Parathyroid adenoma (tissue), 2 donors: ENCODE measurements around the gene GRIK3.

Source experiments
- H2AFZ ChIP-seq: fragments of 300-600 bp; sonication (generic); one replicate; pipeline ENCODE4 v1.7.0; 2017; ENCODE audit warnings: antibody characterized with exemption, mild to moderate bottlenecking
- H3K27ac ChIP-seq: fragments of 300-600 bp; sonication (generic); one replicate; pipeline ENCODE4 v1.7.0; 2017
- H3K27me3 ChIP-seq: fragments of 300-600 bp; sonication (generic); one replicate; pipeline ENCODE4 v1.7.0; 2017; ENCODE audit warnings: low read length; ENCODE audit not compliant: control insufficient read depth, insufficient read depth
- H3K36me3 ChIP-seq: fragments of 300-600 bp; sonication (generic); one replicate; pipeline ENCODE4 v1.7.0; 2017; ENCODE audit warnings: low read length; ENCODE audit not compliant: control insufficient read depth, insufficient read depth
- H3K4me1 ChIP-seq: fragments of 300-600 bp; sonication (generic); one replicate; pipeline ENCODE4 v1.7.0; 2017; ENCODE audit warnings: control low read depth
- H3K4me2 ChIP-seq: fragments of 300-600 bp; sonication (generic); one replicate; pipeline ENCODE4 v1.7.0; 2017; ENCODE audit warnings: low read length
- H3K4me3 ChIP-seq: fragments of 300-600 bp; sonication (generic); one replicate; pipeline ENCODE4 v1.7.0; 2017; ENCODE audit warnings: low read depth, low read length
- H3K79me2 ChIP-seq: fragments of 300-600 bp; sonication (generic); one replicate; pipeline ENCODE4 v1.7.0; 2017; ENCODE audit warnings: control low read depth
- H3K9ac ChIP-seq: fragments of 300-600 bp; sonication (generic); one replicate; pipeline ENCODE4 v1.7.0; 2017; ENCODE audit warnings: mild to moderate bottlenecking
- H3K9me3 ChIP-seq: fragments of 300-600 bp; sonication (generic); one replicate; pipeline ENCODE4 v1.7.0; 2017; ENCODE audit warnings: low read length; ENCODE audit not compliant: control insufficient read depth
- CTCF ChIP-seq: fragments of 300-600 bp; sonication (generic); IDR thresholded peaks from one replicate; pipeline ENCODE4 v1.7.0; 2017; ENCODE audit warnings: antibody characterized with exemption, mild to moderate bottlenecking
- donor health status: primary hyperparathyroidism.

Gene GRIK3

GRCh38 chr1:36836916-36837315, 197.4 kb downstream of the GRIK3 start:
- Histone ChIP-seq H3K9ac (no peak overlapping the region), H3K9me3 (no peaks in the 10 kb centered on the region), H3K79me2 (no peaks in the 10 kb centered on the region), H2AFZ (no peak overlapping the region), H3K27me3 (no peaks in the 10 kb centered on the region), H3K27ac (no peak overlapping the region), H3K36me3 (no peaks in the 10 kb centered on the region), H3K4me3 (no peak overlapping the region), H3K4me1 (no peaks in the 10 kb centered on the region), H3K4me2 (no peak overlapping the region)
- TF ChIP-seq CTCF, result no peak

GRCh38 chr1:36836196-36836883, 198.0 kb downstream of the GRIK3 start:
- no peak overlapping the region for H2AFZ ChIP-seq
- no peaks in the 10 kb centered on the region for H3K4me1 ChIP-seq
- H3K36me3 ChIP-seq, result no peaks in the 10 kb centered on the region
- H3K4me3 ChIP-seq, result no peak overlapping the region
- no peaks in the 10 kb centered on the region for H3K27me3 ChIP-seq
- no peak overlapping the region for H3K27ac ChIP-seq
- no peak overlapping the region for H3K4me2 ChIP-seq
- no peak overlapping the region for H3K9ac ChIP-seq
- no peaks in the 10 kb centered on the region for H3K9me3 ChIP-seq
- no peaks in the 10 kb centered on the region for H3K79me2 ChIP-seq
- TF ChIP-seq CTCF, result no peak

GRCh38 chr1:36835696-36836095, 198.6 kb downstream of the GRIK3 start:
- Histone ChIP-seq H3K9me3 (no peaks in the 10 kb centered on the region), H3K36me3 (no peaks in the 10 kb centered on the region), H3K27me3 (no peaks in the 10 kb centered on the region), H3K4me3 (no peak overlapping the region), H3K9ac (no peak overlapping the region), H3K27ac (no peak overlapping the region), H3K4me2 (no peak overlapping the region), H2AFZ (no peak overlapping the region), H3K79me2 (no peaks in the 10 kb centered on the region), H3K4me1 (no peaks in the 10 kb centered on the region)
- no peak for TF ChIP-seq CTCF

- no peak overlapping the region for H3K4me3 ChIP-seq
- TF ChIP-seq CTCF, result no peak
- no peaks in the 10 kb centered on the region for H3K27me3 ChIP-seq
- no peaks in the 10 kb centered on the region for H3K4me1 ChIP-seq
- H3K9ac ChIP-seq, result no peak overlapping the region
- no peak overlapping the region for H3K27ac ChIP-seq
- no peak overlapping the region for H3K4me2 ChIP-seq
- no peaks in the 10 kb centered on the region for H3K9me3 ChIP-seq
- H3K36me3 ChIP-seq, result no peaks in the 10 kb centered on the region
- no peak overlapping the region for H2AFZ ChIP-seq
- no peaks in the 10 kb centered on the region for H3K79me2 ChIP-seq
Observed at GRCh38 chr1:36835017-36835695, 199.2 kb downstream of the GRIK3 start.

- TF ChIP-seq CTCF, result no peak
- Histone ChIP-seq H3K27ac (no peak overlapping the region), H3K27me3 (no peaks in the 10 kb centered on the region), H3K4me2 (no peak overlapping the region), H3K4me1 (no peaks in the 10 kb centered on the region), H3K9me3 (no peaks in the 10 kb centered on the region), H2AFZ (no peak overlapping the region), H3K4me3 (no peak overlapping the region), H3K36me3 (no peaks in the 10 kb centered on the region), H3K79me2 (no peaks in the 10 kb centered on the region), H3K9ac (no peak overlapping the region)
Observed at GRCh38 chr1:36834586-36834985, 199.7 kb downstream of the GRIK3 start.
